GM12874 (cell line): ENCODE results near the gene TMTC1.

Experiments
- TF ChIP-seq, protein P1 (sequence below): IDR thresholded peaks from 2 replicates; pipeline ENCODE4 v1.5.1; 2011; ENCODE audit warnings: low read depth, mild to moderate bottlenecking, control low read depth, low read length, moderate library complexity; ENCODE audit not compliant: insufficient read depth

TMTC1 gene

DNA sequence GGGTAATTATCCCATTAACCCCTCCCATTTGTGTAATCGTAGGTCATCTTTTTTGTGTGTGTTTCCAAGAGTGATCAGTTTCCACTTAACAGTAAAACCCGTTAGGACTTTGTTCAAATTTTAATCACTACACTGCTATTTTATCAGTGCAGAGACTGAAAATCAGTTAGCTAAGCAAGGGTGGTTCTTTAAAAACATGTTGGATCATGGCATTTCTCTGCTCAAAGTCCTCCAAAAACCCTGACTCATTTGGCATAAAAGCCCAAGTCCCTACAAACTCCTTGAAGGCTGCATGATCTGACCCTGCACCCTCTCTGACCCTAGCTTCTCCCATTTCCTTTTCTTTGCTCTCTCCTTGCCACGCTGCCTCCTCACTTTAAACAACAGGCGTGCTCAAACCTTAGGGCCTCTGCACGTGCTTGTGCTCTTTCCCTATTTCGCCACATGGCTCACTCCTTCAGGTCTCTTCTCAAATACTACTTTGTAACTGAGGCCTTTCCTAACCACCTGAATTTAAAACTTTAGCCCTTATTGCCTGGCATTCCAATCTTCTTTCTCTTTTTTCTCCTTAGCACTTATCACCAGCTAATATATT lies 273.1 kb downstream of the TMTC1 start:
- TF ChIP-seq, protein P1, sequence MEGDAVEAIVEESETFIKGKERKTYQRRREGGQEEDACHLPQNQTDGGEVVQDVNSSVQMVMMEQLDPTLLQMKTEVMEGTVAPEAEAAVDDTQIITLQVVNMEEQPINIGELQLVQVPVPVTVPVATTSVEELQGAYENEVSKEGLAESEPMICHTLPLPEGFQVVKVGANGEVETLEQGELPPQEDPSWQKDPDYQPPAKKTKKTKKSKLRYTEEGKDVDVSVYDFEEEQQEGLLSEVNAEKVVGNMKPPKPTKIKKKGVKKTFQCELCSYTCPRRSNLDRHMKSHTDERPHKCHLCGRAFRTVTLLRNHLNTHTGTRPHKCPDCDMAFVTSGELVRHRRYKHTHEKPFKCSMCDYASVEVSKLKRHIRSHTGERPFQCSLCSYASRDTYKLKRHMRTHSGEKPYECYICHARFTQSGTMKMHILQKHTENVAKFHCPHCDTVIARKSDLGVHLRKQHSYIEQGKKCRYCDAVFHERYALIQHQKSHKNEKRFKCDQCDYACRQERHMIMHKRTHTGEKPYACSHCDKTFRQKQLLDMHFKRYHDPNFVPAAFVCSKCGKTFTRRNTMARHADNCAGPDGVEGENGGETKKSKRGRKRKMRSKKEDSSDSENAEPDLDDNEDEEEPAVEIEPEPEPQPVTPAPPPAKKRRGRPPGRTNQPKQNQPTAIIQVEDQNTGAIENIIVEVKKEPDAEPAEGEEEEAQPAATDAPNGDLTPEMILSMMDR = no peak

DNA sequence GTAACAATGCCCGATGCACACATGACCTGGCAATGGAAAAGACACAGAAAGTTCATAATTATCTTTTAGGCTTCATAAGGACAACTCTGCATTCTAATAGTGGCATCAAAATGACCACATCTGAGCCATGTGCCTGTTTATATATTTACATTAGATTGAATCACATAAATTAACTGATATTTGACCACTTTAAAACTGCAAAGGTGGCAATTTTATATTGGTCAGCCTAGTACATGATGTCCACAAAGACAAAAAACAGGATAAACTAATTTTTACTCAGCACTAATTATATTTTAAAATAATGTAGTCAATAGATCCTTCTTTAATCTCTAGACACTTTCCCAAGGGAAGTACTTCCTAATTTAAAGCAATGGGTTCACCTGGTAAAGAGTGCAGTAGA lies 274.2 kb downstream of the TMTC1 start:
- TF ChIP-seq, protein P1 = no peak

DNA sequence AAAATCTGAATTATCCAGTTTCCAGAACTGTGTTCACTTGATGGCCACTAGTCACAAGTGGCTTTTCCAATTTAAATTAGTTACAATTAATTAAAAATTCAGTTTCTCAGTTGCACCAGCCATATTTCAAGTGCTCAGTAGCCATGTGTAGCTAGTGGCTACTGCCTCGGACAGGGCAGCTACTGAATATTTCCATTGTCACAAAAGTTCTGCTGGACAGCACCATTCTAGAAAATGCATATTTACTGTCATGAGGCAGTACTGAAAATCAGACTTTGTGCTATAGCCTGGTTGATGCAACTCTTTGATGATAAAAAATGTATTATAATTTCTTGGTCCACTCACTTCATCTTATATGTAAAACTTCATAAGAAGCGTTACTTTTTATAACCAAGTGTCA lies 274.8 kb downstream of the TMTC1 start:
- TF ChIP-seq, protein P1 = no peak

DNA sequence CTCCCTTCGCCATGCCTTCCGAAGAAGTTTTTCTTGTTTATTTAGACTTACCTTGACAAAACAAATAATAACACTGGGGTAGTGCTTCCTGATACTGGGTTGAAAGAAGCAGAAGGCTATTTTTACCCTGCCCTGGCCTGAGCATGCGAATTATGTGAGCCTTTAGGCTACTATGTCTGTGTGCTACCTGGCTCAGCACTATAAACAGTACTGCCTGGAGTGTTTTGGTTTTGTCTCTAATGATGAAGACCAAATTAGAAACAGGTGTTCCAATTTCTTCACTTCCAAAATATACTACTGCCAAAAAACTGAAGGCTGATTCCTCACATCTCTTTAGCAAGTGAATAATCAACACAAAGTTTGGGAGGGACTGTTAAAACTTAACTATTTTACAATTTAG lies 278.6 kb downstream of the TMTC1 start:
- TF ChIP-seq, protein P1 = no peak

DNA sequence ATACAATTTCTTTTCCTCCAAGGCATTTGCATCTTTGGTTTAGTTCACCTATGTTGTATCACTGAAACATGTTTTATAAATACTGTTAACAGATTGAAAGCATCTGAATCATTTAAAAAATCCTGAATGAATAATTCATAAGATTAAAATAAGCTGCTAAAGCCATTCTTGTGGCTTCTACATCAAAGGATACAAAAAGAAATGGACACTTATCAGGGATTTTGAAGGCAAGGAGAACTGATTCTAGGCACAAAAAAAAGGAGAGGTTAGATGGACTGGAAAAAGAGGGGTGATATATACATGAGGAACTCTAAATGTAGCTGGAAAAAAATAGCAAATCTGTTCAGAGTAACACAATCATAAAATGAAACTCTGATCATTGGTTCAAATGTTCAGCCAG lies 280.5 kb downstream of the TMTC1 start:
- TF ChIP-seq, protein P1 = no peak

DNA sequence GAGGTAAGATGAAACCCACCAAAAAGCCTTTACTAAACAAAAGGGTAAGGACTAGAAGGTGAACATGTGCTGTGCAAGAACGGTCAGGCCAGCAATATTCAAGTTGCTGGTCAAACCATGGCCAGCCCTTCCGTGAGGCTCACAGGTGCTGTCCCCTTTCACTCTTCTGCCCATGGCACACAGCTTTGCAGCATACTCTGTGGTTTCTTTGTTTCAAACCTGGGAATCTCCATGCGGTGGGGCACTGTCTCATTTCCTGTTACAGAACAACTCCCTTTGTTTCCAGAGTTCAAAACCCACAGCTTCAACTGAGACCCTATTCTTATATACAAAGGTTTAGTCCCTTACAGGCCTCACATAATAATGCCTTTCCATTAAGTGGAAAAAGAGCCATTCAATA lies 284.5 kb downstream of the TMTC1 start:
- TF ChIP-seq, protein P1 = no peak

DNA sequence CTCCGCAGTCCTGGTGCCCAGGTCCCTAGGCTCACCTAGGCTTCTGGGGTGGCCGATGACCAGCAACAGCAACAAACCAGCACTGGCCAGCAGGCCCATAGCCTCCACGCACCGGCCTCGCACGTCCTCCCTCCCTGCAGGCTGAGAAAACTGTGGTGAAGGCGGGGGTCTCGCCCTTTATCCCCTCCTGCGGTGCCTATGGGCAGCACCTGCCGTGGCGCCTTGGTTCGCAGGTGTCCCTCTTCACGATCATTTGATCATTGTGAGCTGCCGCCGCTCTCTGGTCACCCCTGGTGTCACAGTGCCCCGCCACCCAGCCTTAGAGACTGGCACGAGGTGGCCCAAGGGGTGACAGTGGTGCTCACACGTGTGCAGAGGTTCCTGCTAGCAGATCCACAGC lies 286.2 kb downstream of the TMTC1 start, which contains the start of gene OVCH1:
OVCH1 (minus strand) TSS at position 99 of the 400 bp plus-strand sequence; CDS start at position 99, 0 bp downstream.
- TF ChIP-seq, protein P1 = no peak
